ENCODE data around the gene NF1.

The NF1 gene

GRCh38 chr17:31401456-31402254 lies 306.9 kb downstream of the NF1 start:
- H3K27ac ChIP-seq: no peak overlapping the region
- TF ChIP-seq CTCF (conservative IDR thresholded peaks at IDR 0.05): no peak

GRCh38 chr17:31404028-31404949 lies 309.5 kb downstream of the NF1 start:
- TF ChIP-seq CTCF (conservative IDR thresholded peaks at IDR 0.05): no peak
- H3K27ac ChIP-seq: peak overlapping the region; percentile 44

- 0 out of 2 replicates have a peak, but pooled peaks have one; percentile 13 for TF ChIP-seq CTCF (conservative IDR thresholded peaks at IDR 0.05)
- peak overlapping the region; percentile 44 for H3K27ac ChIP-seq
These were observed 311.2 kb downstream of the NF1 start for GRCh38 chr17:31405890-31406371.

GRCh38 chr17:31408586-31408985 lies 313.8 kb downstream of the NF1 start:
- H3K27ac ChIP-seq: no peak overlapping the region
- TF ChIP-seq CTCF (conservative IDR thresholded peaks at IDR 0.05): no peak

GRCh38 chr17:31411707-31412285 lies 317.0 kb downstream of the NF1 start:
- H3K27ac ChIP-seq: no peak overlapping the region
- TF ChIP-seq CTCF (conservative IDR thresholded peaks at IDR 0.05): no peak

GRCh38 chr17:31412511-31412910 lies 317.7 kb downstream of the NF1 start:
- TF ChIP-seq CTCF (conservative IDR thresholded peaks at IDR 0.05): no peak
- H3K27ac ChIP-seq: no peak overlapping the region
